Activated CD4-positive, alpha-beta T cell treated with anti-CD3 and anti-CD28 coated beads, Interleukin-2, amount 50 U/mL, for 48 hours (primary cell): ENCODE results near the gene PRTG.
"Not testable (repeated sequence)": the region's sequence is repeated elsewhere in the genome, so short reads cannot be mapped to it uniquely, and the experiment has no call there.

ENCODE experiments used
- DNase-seq, 2 experiments: peaks; one replicate each; pipeline ENCODE4 v3.0.0-alpha.2; 2020

Gene PRTG

DNA sequence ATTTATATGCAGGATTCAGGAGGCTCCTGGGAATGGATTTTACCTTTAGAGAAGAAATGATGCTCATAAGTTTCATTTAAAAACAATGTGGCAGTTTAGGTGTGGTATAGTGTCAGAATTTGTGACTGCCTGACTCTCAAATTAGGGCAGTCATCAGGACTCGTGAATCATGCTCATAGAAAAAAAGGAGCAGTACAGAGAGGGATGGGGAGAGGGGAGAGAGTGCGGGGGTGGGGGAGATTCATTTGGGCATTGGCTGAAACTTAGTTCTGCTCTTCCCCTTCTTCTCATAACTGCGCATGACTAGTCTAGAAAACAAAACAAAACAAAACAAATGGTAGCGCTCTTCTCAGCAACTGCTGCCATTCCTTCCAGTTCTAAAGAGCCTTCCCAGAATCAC is 44.3 kb downstream of the PRTG start:
- no peak for DNase-seq

GRCh38 chr15:55696221-55696620 is 46.7 kb downstream of the PRTG start:
- no peak for DNase-seq

GRCh38 chr15:55695432-55695831 is 47.5 kb downstream of the PRTG start:
- DNase-seq, result no peak

DNA sequence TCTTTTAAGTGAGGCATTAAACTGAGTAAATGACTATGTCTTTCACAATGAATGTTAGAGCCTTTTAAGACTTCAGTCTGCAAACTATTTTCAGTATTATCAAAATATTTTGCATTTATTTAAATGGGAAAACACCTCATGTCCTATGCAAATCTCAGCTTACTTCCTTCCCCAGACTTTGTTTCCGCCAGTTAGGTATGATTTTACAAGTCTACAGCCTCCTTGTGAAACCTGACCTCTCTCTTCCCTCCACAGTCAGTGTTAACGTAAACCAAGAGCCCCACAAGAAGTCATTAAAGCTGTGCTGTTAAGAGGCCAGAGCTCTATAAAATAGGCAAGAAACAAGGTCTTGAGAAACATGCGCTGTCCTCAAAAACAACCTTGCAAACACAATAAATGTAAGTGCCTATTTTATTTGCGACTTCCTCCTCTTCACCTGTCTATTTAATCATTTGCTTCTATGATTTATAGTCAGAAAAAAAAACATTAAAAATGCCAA is 48.3 kb downstream of the PRTG start:
- DNase-seq, result no peak

DNA sequence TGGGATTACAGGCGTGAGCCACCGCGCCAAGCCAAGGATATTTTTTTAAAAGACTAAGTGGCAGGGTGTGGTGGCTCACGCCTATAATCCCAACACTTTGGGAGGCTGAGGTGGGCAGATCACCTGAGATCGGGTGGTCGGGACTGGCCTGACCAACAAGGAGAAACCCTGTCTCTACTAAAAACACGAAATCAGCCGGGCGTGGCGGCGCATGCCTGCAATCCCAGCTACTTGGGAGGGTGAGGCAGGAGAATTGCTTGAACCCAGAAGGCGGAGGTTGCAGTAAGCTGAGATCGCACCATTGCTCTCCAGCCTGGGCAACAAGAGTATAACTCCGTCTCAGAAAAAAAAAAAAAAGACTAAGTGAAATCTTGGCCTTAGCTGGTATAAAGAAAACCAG is 49.8 kb downstream of the PRTG start:
- not testable (repeated sequence) for DNase-seq

- no peak for DNase-seq
These were observed 55.2 kb downstream of the PRTG start for GRCh38 chr15:55687792-55688191.

- no peak for DNase-seq
These were observed 57.7 kb downstream of the PRTG start for GRCh38 chr15:55685286-55685685.

- no peak for DNase-seq
These were observed 59.6 kb downstream of the PRTG start for GRCh38 chr15:55683376-55683775.

DNA sequence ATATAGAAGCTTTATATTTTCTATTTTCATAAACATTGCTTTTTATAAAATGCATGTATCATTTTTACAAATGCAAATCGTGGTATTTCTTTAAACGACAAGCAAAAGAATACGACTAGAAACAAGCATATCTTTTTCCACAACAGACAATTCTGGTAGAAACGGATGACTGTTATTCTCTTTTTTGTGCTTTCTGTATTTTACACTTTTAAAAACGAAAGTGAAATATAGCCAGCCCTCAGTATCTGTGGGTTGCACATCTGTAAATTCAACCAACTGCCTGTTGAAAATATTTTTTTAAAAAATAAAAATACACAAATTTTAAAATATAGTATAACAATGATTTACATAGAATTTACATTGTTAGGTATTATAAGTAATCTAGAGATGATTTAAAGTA is 61.3 kb downstream of the PRTG start:
- DNase-seq, result no peak

DNA sequence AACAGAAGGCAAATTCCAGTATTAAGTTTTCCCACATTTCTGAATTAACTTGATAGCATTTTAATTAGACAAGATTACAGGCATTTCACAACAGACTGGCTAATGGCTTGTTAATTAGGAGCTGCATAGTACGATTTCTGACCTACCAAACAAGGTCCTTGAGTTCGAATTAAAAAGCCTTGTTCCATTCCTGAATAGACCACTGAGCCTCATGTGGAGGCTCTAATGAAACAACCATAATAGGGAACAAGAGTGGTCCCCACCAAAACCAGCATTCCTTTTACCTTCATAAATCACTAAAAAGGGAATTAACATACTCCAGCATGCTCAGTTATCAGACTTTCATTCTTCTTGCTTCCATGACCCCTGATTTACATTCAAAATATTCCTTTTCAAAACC is 66.4 kb downstream of the PRTG start:
- DNase-seq, result no peak

- DNase-seq, result no peak
These were observed 69.7 kb downstream of the PRTG start for GRCh38 chr15:55673287-55673686.

- DNase-seq, result no peak
These were observed 73.7 kb downstream of the PRTG start for GRCh38 chr15:55669270-55669669.

DNA sequence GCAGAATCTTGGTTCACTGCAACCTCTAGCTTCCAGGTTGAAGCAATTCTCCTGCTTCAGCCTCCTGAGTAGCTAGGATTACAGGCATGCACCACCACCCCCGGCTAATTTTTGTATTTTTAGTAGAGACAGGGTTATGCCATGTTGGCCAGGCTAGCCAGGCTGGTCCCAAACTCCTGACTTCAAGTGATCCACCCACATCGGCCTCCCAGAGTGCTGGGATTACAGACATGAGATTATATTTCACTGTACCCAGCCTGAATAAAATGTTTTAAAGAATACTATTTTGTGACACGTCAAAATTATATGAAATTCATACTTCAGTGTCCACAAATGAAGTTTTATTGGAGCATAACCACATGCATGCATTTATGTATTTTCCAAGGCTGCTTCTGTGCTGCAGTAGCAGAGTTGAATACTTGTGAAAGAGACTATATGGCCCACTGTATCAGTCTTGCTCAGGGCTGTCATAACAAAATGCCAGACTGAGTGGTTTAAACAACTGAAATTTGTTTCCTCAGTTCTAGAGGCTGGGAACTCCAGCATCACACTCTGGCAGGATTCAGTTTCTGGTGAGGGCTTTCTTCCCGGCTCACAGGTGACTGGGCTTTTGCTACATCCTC is 77.2 kb downstream of the PRTG start:
- DNase-seq, result no peak

DNA sequence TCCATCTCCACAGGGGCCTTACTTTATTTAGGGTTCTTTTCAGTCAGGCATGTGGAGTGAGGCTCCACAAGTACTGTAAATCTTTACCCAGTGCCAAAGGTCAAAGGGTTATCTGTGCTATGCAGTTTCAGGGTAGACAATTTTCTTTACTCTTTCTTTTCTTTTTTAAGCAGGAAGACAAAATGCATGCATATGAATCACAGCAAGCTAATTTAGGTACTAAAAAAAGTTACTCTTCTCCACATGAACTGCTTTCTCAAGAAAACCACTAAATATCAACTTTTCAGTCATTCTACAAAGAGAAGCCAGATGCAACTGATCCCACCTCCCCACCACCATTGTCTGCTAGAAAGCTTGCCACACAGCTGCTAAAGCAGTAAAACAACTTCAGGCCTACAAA is 81.5 kb downstream of the PRTG start:
- no peak for DNase-seq

DNA sequence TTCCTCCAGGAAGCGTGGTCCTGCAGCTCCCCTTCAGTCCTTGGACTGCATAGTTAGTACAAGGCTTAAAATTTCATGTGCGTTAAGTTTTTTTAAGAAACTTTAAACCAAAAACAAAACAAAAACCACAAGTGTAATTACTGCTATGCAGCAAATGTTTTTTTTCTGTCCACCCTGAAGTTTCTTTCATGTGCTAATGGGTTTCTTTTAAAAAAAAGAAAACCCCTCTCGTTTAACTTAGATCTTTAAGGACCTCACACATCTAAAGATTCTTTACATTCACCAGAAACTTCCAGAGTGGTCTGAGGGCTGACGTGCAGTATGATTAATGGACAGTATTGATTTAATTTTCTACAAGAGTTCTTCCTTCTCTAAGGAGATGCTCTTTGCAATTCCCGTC is 82.8 kb downstream of the PRTG start:
- DNase-seq, result no peak

DNA sequence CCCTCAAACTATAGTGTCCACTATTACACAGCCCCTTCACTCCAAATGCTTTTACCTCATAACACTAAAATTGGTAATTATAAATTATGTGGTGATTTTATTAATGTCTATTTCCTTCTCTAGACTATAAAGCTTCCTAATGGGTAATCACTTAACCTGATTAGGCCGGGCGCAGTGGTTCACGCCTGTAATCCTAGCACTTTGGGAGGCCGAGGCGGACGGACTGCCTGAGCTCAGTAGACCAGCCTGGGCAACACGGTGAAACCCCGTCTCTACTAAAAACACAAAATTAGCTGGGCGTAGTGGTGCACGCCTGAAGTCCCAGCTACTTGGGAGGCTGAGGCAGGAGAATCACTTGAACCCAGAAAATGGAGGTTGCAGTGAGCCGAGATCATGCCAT is 83.5 kb downstream of the PRTG start:
- no peak for DNase-seq

DNA sequence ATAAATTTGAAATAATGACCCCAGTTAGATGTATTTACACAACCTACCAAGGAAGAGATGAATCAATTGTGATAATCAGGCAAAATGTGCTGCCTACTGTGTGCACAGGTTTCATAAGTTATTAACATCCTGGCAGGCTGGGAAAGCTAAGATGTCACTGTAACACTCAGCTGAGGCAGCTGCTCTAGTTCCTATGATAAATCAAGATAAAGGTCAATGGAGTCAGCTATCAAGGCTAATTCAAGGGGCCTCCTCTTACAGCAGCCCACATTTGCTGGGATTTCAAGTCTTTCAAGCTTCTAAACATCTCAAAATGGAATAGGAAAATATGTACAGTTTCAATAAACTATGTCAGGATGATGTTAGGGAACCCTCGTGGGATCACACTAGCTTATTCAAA is 84.1 kb downstream of the PRTG start:
- DNase-seq, result no peak

DNA sequence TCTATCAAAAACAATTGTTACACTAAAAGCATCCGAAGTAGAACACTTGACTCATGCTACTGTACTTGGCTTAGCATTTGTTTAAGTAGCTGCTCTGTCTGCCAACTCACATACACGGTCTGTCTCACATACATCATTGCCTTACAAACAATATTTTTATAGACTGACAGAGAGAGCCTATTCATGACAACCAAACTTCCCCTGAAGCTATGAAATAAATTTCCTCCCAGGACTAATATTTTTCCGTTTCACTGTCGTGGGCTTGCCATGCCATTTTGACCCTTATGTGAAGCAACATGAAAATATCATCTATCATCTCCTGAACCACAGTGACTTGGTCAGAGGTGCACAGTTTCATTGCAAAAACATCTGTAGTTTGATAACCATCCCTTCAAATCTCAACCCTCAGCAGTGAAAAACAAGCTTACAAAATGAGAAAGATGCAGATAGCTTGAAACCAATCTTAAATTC is 88.4 kb downstream of the PRTG start:
- no peak for DNase-seq

DNA sequence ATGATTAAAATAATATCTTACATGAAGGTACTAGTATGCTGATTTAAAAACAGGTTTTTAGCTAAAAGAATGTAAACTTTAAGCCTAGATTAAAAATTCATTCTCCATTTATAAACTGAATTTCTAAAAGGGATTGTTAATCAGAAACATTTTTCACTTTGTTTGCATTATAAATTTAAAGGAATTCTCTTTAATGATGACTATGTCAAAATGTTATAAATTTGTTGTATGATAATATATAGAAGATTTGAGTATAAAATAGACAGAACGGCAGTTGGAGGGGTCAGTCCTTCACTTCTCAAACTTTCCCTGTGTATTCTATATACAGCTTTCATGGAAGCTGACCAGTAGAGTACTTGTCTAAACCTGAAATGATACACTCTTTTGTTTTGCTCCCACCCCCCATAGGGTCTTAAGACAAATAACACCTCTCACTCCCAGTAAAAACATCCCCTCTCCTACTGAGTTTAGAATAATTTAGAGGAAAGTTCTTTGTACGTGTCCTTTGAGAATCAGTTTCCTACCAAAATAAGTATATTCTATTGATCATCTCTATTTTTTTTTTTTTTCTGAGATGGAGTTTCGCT is 90.0 kb downstream of the PRTG start:
- no peak for DNase-seq

GRCh38 chr15:55652359-55652758 is 90.6 kb downstream of the PRTG start:
- no peak for DNase-seq

DNA sequence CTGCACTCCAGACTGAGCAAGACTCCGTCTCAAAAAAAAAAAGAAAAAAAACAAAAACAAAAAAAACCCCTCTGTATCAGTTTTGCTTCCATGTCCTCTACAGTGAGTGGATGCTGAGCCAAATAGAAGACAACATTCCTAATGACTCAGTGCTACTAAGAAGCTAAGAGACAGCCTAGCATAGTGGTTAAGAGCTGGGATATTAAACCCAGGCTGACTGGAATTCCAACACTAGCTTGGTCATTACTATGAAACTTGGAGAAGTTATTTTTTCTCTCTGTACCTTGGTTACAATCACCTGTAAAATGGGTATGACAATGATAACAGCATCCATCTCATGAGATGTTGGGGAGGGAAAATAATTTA is 93.9 kb downstream of the PRTG start:
- no peak for DNase-seq

DNA sequence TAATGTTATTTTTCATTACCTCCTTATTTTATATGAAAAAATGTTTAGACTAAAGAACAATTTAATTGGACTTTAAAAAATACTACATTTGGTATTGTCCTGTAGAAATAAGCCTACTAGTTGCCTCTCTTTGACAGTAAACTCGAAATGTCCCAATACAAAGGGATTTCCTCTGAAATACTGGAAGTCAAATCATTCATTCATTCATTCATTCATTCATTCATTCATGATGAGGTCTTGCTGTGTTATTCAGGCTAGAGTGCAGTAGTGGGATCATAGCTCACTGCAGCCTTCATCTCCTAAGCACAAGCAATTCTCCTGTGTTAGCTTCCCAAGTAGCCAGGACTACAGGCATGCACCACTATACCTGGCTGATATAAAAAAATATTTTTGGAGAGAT is 104.2 kb downstream of the PRTG start:
- DNase-seq, result no peak

- no peak for DNase-seq
These were observed 105.9 kb downstream of the PRTG start for GRCh38 chr15:55637086-55637485.

DNA sequence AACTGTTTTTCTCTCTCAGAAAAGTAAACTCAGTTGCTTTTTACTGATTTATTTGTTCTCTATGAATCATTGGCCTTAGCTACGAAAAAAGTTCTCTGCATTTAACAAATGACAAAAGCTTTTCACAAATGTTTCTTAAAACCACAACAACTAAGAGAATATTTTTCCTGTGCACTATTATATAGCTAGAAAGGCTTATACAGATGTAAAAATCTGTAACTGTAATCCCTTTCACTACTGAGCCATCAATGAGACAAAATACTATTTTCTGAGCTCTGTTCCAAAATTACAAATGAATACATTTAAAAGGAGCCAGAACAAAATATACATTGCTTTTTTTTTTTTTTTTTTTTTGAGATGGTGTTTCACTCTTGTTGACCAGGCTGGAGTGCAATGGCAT is 109.2 kb downstream of the PRTG start:
- DNase-seq, result no peak

- DNase-seq, result no peak
These were observed 110.5 kb downstream of the PRTG start for GRCh38 chr15:55632434-55632833.
